ENCODE measurements around the gene FHDC1.

FHDC1 gene

GRCh38 chr4:152983774-152984411 is 47.8 kb downstream of the FHDC1 start:
- no peak for TF ChIP-seq CTCF (IDR thresholded peaks at IDR 0.05; ENCODE audit: low read depth, low read length, missing control alignments)

DNA sequence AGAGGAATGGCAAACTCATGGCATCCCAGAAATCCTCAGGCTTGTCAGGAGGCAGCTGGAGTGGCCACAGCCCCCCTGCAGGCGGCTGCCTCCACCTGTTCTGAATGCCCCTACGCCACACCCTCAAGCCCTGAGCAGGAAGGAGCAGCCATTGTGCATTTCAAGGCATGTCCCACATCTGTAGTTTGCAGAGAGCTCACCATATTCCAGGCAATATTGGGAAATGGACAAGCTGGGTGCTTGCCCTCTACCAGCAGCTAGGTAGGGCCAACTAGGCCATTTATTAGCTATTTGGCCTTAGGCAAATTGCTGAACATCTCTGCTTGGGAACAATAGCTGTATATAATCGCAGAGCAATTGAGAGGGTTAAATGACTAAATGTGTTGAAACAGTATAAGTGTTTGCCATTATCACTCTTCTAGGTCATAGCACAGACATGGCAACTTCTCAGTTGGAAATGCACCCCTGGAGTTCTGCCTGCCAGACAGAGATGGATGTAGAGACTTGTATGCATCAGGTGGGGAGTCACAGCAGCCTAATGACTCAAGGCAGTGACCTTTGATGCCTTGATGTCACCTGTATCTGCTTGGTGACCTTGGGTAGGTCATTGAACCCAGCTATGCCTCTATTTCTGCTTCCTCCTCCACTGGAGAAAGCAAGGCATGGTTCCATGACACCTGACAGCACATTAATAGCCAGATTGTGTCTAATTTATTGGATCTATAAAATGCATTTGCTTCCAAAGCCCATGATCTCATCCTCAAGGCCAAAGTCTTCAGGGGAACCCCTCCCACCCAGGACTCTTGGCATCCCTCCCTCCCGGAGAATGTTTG is 52.8 kb downstream of the FHDC1 start:
- TF ChIP-seq CTCF (IDR thresholded peaks at IDR 0.05; ENCODE audit: low read depth, low read length, missing control alignments) = no peak
- no peak for DNase-seq (ENCODE audit: extremely low read depth, low read depth)
- no peak overlapping the region for H3K4me3 ChIP-seq (replicated peaks; ENCODE audit: low read depth, low read length)

More at GRCh38 chr4:152983774-152984411, 47.8 kb downstream of the FHDC1 start:
- no peak overlapping the region for H3K4me3 ChIP-seq (replicated peaks; ENCODE audit: low read depth, low read length)
- no peak for DNase-seq (ENCODE audit: extremely low read depth, low read depth)

GRCh38 chr4:152989554-152989970 is 53.4 kb downstream of the FHDC1 start:
- no peak for DNase-seq (ENCODE audit: extremely low read depth, low read depth)
- TF ChIP-seq CTCF (IDR thresholded peaks at IDR 0.05; ENCODE audit: low read depth, low read length, missing control alignments) = no peak

DNA sequence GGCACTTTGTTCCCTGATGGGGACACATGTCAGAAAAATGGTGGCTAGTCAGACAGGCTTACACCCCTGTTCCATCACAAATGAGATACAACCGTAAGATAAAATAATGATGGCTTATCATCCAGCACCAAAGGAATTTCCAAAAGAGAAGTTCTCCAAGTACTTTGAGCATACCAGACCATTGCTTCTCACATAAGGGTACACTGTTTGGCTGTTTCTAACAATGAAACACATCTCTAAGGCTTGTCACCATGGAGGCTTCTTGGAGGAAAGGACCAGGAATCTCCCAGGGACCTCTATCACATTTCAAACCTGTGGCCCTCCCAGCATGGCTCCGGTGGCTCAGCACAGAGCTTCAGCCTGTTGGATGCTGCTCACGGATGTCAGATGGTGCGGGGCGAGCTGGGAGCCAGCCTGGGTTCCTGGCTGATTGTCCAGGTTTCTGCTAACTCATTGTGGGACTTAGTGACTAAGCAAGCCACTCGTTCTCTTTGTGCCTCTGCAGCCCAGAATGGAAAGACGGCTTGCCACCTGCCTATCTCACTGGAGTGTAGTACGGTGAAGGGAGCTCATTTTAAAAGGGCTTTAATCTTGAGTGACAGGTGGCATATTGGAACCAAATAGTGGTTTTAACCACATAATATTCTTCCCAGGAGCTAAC is 54.5 kb downstream of the FHDC1 start:
- no peak for TF ChIP-seq CTCF (IDR thresholded peaks at IDR 0.05; ENCODE audit: low read depth, low read length, missing control alignments)
- DNase-seq (ENCODE audit: extremely low read depth, low read depth) = no peak
- H3K4me3 ChIP-seq (replicated peaks; ENCODE audit: low read depth, low read length) = no peak overlapping the region

More at GRCh38 chr4:152989554-152989970, 53.4 kb downstream of the FHDC1 start:
- no peak overlapping the region for H3K4me3 ChIP-seq (replicated peaks; ENCODE audit: low read depth, low read length)

GRCh38 chr4:152991398-152991797 is 55.3 kb downstream of the FHDC1 start:
- no peak for DNase-seq (ENCODE audit: extremely low read depth, low read depth)
- TF ChIP-seq CTCF (IDR thresholded peaks at IDR 0.05; ENCODE audit: low read depth, low read length, missing control alignments) = no peak
- no peak overlapping the region for H3K4me3 ChIP-seq (replicated peaks; ENCODE audit: low read depth, low read length)

GRCh38 chr4:152992027-152992426 is 55.9 kb downstream of the FHDC1 start:
- no peak for DNase-seq (ENCODE audit: extremely low read depth, low read depth)
- no peak overlapping the region for H3K4me3 ChIP-seq (replicated peaks; ENCODE audit: low read depth, low read length)
- no peak for TF ChIP-seq CTCF (IDR thresholded peaks at IDR 0.05; ENCODE audit: low read depth, low read length, missing control alignments)

Measured in HFF-Myc (cell line).